Hair follicular keratinocyte (primary cell): ENCODE measurements around the gene F7. TPM values are rescaled to one million over a fixed set of nuclear protein-coding genes. Genes with fewer than 3 reads are reported as not detected.

Experiments used
- total RNA-seq: library from RNA; depleted of rRNA; stranded (reverse); fragments of >200 nt; gene quantifications from 2 replicates; pipeline ENCODE4 v1.2.3, GENCODE V29; 2015

F7 gene
- not detected in 2 replicates for total RNA-seq

DNA sequence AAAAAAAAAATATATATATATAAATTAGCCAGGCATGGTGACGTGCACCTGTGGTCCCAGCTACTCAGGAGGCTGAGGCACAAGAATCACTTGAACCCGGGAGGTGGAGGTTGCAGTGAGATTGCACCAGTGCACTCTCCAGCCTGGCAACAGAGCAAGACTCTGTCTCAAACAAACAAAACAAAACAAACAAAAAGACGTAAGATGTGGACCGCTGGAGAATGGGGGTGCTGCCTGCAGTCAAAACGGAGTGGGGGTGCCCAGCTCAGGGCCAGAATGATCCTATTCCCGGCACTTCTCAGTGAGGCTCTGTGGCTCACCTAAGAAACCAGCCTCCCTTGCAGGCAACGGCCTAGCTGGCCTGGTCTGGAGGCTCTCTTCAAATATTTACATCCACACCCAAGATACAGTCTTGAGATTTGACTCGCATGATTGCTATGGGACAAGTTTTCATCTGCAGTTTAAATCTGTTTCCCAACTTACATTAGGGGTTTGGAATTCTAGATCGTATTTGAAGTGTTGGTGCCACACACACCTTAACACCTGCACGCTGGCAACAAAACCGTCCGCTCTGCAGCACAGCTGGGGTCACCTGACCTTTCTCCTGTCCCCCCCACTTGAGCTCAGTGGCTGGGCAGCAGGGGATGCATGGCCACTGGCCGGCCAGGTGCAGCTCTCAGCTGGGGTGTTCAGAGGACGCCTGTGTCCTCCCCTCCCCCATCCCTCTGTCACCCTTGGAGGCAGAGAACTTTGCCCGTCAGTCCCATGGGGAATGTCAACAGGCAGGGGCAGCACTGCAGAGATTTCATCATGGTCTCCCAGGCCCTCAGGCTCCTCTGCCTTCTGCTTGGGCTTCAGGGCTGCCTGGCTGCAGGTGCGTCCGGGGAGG is at the start of gene F7:
TSS of gene F7 (plus strand) at position 760 of the 889 bp plus-strand sequence. CDS start at position 811, 51 bp downstream.

GRCh38 chr13:113122550-113123225 is 17.1 kb downstream of the F7 start, which contains the start of gene F10:
F10 (plus strand) TSS chr13:113122799; CDS start chr13:113122856, 57 bp downstream.

DNA sequence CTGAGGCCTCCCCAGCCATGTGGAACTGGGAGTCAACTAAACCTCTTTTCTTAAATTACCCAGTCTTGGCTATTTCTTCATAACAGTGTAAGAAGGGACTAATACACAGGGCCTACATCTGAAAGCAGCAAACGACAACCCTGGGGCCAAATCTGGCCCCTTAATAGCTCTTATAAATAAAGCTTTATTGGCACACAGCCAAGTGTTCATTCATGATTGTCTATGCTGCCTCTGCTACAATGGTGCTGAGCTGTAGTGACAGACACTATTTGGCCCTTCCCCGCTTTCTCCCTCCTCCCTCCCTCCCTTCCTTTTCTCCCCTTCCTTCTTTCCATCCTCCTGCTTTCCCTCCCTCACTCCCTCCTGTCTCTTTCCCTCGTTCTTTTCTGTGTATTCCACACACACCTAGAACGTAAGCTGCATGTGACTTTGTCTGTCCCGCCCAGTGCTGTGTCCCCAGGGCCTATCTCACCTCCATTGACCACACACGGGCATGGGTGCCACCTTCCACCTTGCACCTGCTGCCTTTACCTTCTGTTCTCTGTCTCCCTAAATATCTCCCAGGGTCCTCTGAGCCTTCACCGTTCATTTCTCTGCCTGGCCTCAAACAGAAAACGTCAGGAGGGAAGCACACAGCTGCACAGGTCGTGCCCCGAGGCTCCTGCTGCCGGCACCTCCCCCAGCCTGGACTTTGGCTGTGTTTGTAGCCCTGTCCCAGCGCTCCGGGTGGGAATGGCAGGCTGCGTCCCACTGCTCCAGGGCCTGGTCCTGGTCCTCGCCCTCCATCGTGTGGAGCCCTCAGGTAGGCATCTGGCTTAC is 52.5 kb downstream of the F7 start, which contains the start of gene PROZ:
TSS of gene PROZ (plus strand) at position 720 of the 819 bp plus-strand sequence. CDS start at position 733, 13 bp downstream.

Other genes with a start within 250 kb of the F7 start
- gene MCF2L, start 136.6 kb upstream of the F7 start, total RNA-seq = not detected in 2 replicates
- 0.31 and 0.57 TPM in 2 replicates for gene F10, start 17.0 kb downstream of the F7 start, total RNA-seq
- not detected in 2 replicates for gene PROZ, start 52.9 kb downstream of the F7 start, total RNA-seq
- gene PCID2, start 102.9 kb downstream of the F7 start, total RNA-seq = 37.2 and 37.4 TPM in 2 replicates
- gene CUL4A, start 103.8 kb downstream of the F7 start, total RNA-seq = 84.1 and 102 TPM in 2 replicates
- 127 and 141 TPM in 2 replicates for gene LAMP1, start 191.4 kb downstream of the F7 start, total RNA-seq